Large intestine (tissue), 3 donors: ENCODE results near the gene TRIM38. TPM values are rescaled to one million over a fixed set of nuclear protein-coding genes. Genes with fewer than 3 reads are reported as not detected.
"Not testable (repeated sequence)": the region's sequence is repeated elsewhere in the genome, so short reads cannot be mapped to it uniquely, and the experiment has no call there.

ENCODE experiments used
- DNase-seq, 2 donors: peaks; one replicate each; pipeline versions ENCODE4 v3.0.0 to v3.0.0-alpha.2; 2013
- H3K27ac ChIP-seq: one replicate; pipeline ENCODE4 v1.5.1; 2013; ENCODE audit warnings: low read length
- H3K27me3 ChIP-seq: 2 replicates; pipeline ENCODE4 v1.6.1; 2013; ENCODE audit warnings: low read length; ENCODE audit not compliant: control insufficient read depth, insufficient read depth
- H3K36me3 ChIP-seq: 2 replicates; pipeline ENCODE4 v1.6.1; 2013; ENCODE audit warnings: low read length; ENCODE audit not compliant: control insufficient read depth, insufficient read depth
- H3K4me1 ChIP-seq: one replicate; pipeline ENCODE4 v1.6.1; 2013; ENCODE audit warnings: low read length; ENCODE audit not compliant: control insufficient read depth, insufficient read depth
- H3K4me3 ChIP-seq: one replicate; pipeline ENCODE4 v1.5.1; 2013; ENCODE audit warnings: low read length
- H3K9me3 ChIP-seq: one replicate; pipeline ENCODE4 v1.6.1; 2013; ENCODE audit warnings: mild to moderate bottlenecking, low read depth, low read length, moderate library complexity; ENCODE audit not compliant: control insufficient read depth
- WGBS: methylation state at CpG from one replicate; pipeline ENCODE4 v1.1.5; 2013; ENCODE audit warnings: low lambda C conversion rate; ENCODE audit not compliant: insufficient coverage; 5-methylcytosine and 5-hydroxymethylcytosine counted together
- polyA plus RNA-seq: library from polyadenylated mRNA; unstranded; fragments of 120-200 nt; gene quantifications from one replicate; pipeline ENCODE4 v1.2.1, GENCODE V29; 2013

TRIM38 gene
- polyA plus RNA-seq, 1 donor = 19.4 TPM

- Histone ChIP-seq H3K36me3 (peaks cover 15% of the 10 kb centered on the region), H3K9me3 (no peaks in the 10 kb centered on the region), H3K27me3 (no peaks in the 10 kb centered on the region), H3K4me1 (no peaks in the 10 kb centered on the region), H3K4me3 (no peak overlapping the region), H3K27ac (no peak overlapping the region)
- WGBS = no CpG with 5 or more reads among the region's 3 CpGs
- peak; percentile 35 to 55 for DNase-seq
Observed at GRCh38 chr6:26003102-26003694, 40.6 kb downstream of the TRIM38 start.

GRCh38 chr6:26006086-26006939 is 43.7 kb downstream of the TRIM38 start:
- H3K27me3 ChIP-seq = no peaks in the 10 kb centered on the region
- H3K4me3 ChIP-seq = no peak overlapping the region
- peaks cover 2% of the 10 kb centered on the region for H3K36me3 ChIP-seq
- H3K27ac ChIP-seq = no peak overlapping the region
- DNase-seq = no peak
- H3K9me3 ChIP-seq = no peaks in the 10 kb centered on the region
- no peaks in the 10 kb centered on the region for H3K4me1 ChIP-seq

- WGBS = 67% methylated on average over 1 of the region's 1 CpG
Observed at GRCh38 chr6:26006940-26007305, 44.3 kb downstream of the TRIM38 start.

GRCh38 chr6:26008470-26008869 is 45.9 kb downstream of the TRIM38 start:
- DNase-seq = no peak
- H3K4me3 ChIP-seq = no peak overlapping the region
- no peaks in the 10 kb centered on the region for H3K27me3 ChIP-seq
- H3K4me1 ChIP-seq = no peaks in the 10 kb centered on the region
- peaks cover 2% of the 10 kb centered on the region for H3K36me3 ChIP-seq
- 100% methylated on average over 1 of the region's 3 CpGs for WGBS
- H3K27ac ChIP-seq = no peak overlapping the region
- H3K9me3 ChIP-seq = no peaks in the 10 kb centered on the region

More at GRCh38 chr6:26006940-26007305, 44.3 kb downstream of the TRIM38 start:
- not testable (repeated sequence) for H3K4me3 ChIP-seq, H3K36me3 ChIP-seq, H3K27ac ChIP-seq, H3K27me3 ChIP-seq, H3K4me1 ChIP-seq, DNase-seq, H3K9me3 ChIP-seq

- Histone ChIP-seq H3K4me1 (no peaks in the 10 kb centered on the region), H3K36me3 (peaks cover 2% of the 10 kb centered on the region), H3K27ac (no peak overlapping the region), H3K27me3 (no peaks in the 10 kb centered on the region), H3K9me3 (no peaks in the 10 kb centered on the region), H3K4me3 (no peak overlapping the region)
- 78% methylated on average over 2 of the region's 4 CpGs for WGBS
- no peak for DNase-seq
Observed at GRCh38 chr6:26009817-26010216, 47.2 kb downstream of the TRIM38 start.

- Histone ChIP-seq H3K36me3 (no peaks in the 10 kb centered on the region), H3K27me3 (no peaks in the 10 kb centered on the region), H3K9me3 (peaks cover 3% of the 10 kb centered on the region), H3K4me3 (no peak overlapping the region), H3K27ac (no peak overlapping the region), H3K4me1 (peaks cover 4% of the 10 kb centered on the region)
- WGBS = no CpG with 5 or more reads among the region's 2 CpGs
- no peak for DNase-seq
Observed at GRCh38 chr6:26012061-26012460, 49.5 kb downstream of the TRIM38 start.

GRCh38 chr6:26014386-26014785 is 51.8 kb downstream of the TRIM38 start:
- H3K36me3 ChIP-seq, H3K4me1 ChIP-seq, H3K4me3 ChIP-seq, H3K9me3 ChIP-seq, H3K27ac ChIP-seq, DNase-seq, H3K27me3 ChIP-seq: not testable (repeated sequence)
- no CpG with 5 or more reads among the region's 5 CpGs for WGBS

GRCh38 chr6:26016245-26016962 is 53.8 kb downstream of the TRIM38 start:
- peak overlapping the region; percentile 42 for H3K4me3 ChIP-seq
- no peaks in the 10 kb centered on the region for H3K27me3 ChIP-seq
- H3K9me3 ChIP-seq = peaks cover 6% of the 10 kb centered on the region
- WGBS = 60% methylated on average over 1 of the region's 29 CpGs
- H3K27ac ChIP-seq = peak overlapping the region; percentile 67
- no peaks in the 10 kb centered on the region for H3K36me3 ChIP-seq
- H3K4me1 ChIP-seq = peaks cover 6% of the 10 kb centered on the region
- DNase-seq = peak in 1 of 2 donors; percentile 40

- peak in 1 of 2 donors; percentile 20 for DNase-seq
- Histone ChIP-seq H3K4me1 (peaks cover 6% of the 10 kb centered on the region), H3K27ac (peak overlapping the region; percentile 67), H3K4me3 (peak overlapping the region; percentile 42), H3K36me3 (no peaks in the 10 kb centered on the region), H3K9me3 (peaks cover 6% of the 10 kb centered on the region), H3K27me3 (no peaks in the 10 kb centered on the region)
- no CpG with 5 or more reads among the region's 29 CpGs for WGBS
Observed at GRCh38 chr6:26016963-26017631, 54.5 kb downstream of the TRIM38 start.

GRCh38 chr6:26017632-26017966 is 55.0 kb downstream of the TRIM38 start:
- DNase-seq = peak in 1 of 2 donors; percentile 64
- H3K4me3 ChIP-seq = peak overlapping the region; percentile 42
- peaks cover 9% of the 10 kb centered on the region for H3K4me1 ChIP-seq
- peaks cover 6% of the 10 kb centered on the region for H3K9me3 ChIP-seq
- no peaks in the 10 kb centered on the region for H3K36me3 ChIP-seq
- no CpG with 5 or more reads among the region's 18 CpGs for WGBS
- H3K27me3 ChIP-seq = no peaks in the 10 kb centered on the region
- peak overlapping the region; percentile 67 for H3K27ac ChIP-seq
